Liver (tissue), 9 donors: Measurements from ENCODE around the gene HEXB. TPM values are rescaled to one million over a fixed set of nuclear protein-coding genes. Genes with fewer than 3 reads are reported as not detected.
A peak's percentile ranks its signal among the peaks of the same experiment; 100 is the strongest.

Experiments used
- DNase-seq: peaks from one replicate; pipeline ENCODE4 v3.0.0-alpha.2; 2017; ENCODE audit warnings: low spot score
- H3K27ac ChIP-seq, 2 donors: one replicate each; pipeline ENCODE4 v1.7.0; 2013; ENCODE audit warnings: inconsistent platforms in 2 of 2, low read length in 2 of 2, control low read depth in 1 of 2, low read depth in 1 of 2, mild to moderate bottlenecking in 1 of 2
- H3K27me3 ChIP-seq, 4 donors: one replicate each; pipeline versions ENCODE4 v1.6.1 to v1.7.0; 2013; ENCODE audit warnings: low read length in 3 of 4, inconsistent platforms in 1 of 4, mild to moderate bottlenecking in 1 of 4, moderate library complexity in 1 of 4; ENCODE audit not compliant: control insufficient read depth in 4 of 4, insufficient read depth in 4 of 4
- H3K36me3 ChIP-seq, 4 donors: one replicate each; pipeline versions ENCODE4 v1.6.1 to v1.7.0; 2013; ENCODE audit warnings: low read length in 3 of 4, mild to moderate bottlenecking in 3 of 4, low read depth in 1 of 4, moderate library complexity in 1 of 4; ENCODE audit not compliant: control insufficient read depth in 4 of 4, insufficient read depth in 3 of 4
- H3K4me1 ChIP-seq, 4 donors: one replicate each; pipeline versions ENCODE4 v1.6.1 to v1.7.0; 2013; ENCODE audit warnings: low read length in 3 of 4, mild to moderate bottlenecking in 3 of 4, moderate library complexity in 1 of 4; ENCODE audit not compliant: control insufficient read depth in 4 of 4, insufficient read depth in 4 of 4
- H3K4me3 ChIP-seq, 3 donors: one replicate each; pipeline versions ENCODE4 v1.6.1 to v1.7.0; 2013; ENCODE audit warnings: low read length in 3 of 3, control low read depth in 1 of 3, low read depth in 1 of 3, mild to moderate bottlenecking in 1 of 3
- H3K9ac ChIP-seq, 2 donors: one replicate each; pipeline ENCODE4 v1.7.0; 2013; ENCODE audit warnings: low read length in 2 of 2, mild to moderate bottlenecking in 2 of 2, moderate library complexity in 2 of 2, control low read depth in 1 of 2, low read depth in 1 of 2
- H3K9me3 ChIP-seq, 4 donors: one replicate each; pipeline versions ENCODE4 v1.6.1 to v1.7.0; 2013; ENCODE audit warnings: low read length in 3 of 4; ENCODE audit not compliant: control insufficient read depth in 4 of 4
- EGR1 ChIP-seq, 2 donors: IDR thresholded peaks; 2 replicates each; pipeline ENCODE4 v1.6.1; 2016 to 2018; ENCODE audit warnings: antibody characterized with exemption in 2 of 2, low read depth in 2 of 2
- FOXA1 ChIP-seq: IDR thresholded peaks from 2 replicates; pipeline ENCODE4 v1.6.1; 2016; ENCODE audit warnings: antibody characterized with exemption
- FOXA2 ChIP-seq: IDR thresholded peaks from 2 replicates; pipeline ENCODE4 v1.6.1; 2016; ENCODE audit warnings: antibody characterized with exemption
- GABPA ChIP-seq, 2 donors: IDR thresholded peaks in 1 of 2; conservative IDR thresholded peaks in 1 of 2; 2 replicates each; pipeline ENCODE4 v1.6.1; 2016; ENCODE audit warnings: antibody characterized with exemption in 2 of 2, mild to moderate bottlenecking in 1 of 2, moderate library complexity in 1 of 2
- HNF4A ChIP-seq, 2 donors: conservative IDR thresholded peaks; 2 replicates each; pipeline ENCODE4 v1.6.1; 2016; ENCODE audit warnings: antibody characterized with exemption in 2 of 2, mild to moderate bottlenecking in 2 of 2
- HNF4G ChIP-seq: IDR thresholded peaks from 2 replicates; pipeline ENCODE4 v1.6.1; 2016; ENCODE audit warnings: antibody characterized with exemption
- NR2F2 ChIP-seq: IDR thresholded peaks from 2 replicates; pipeline ENCODE4 v1.6.1; 2016; ENCODE audit warnings: antibody characterized with exemption
- RAD21 ChIP-seq, 2 donors: IDR thresholded peaks; 2 replicates each; pipeline ENCODE4 v1.6.1; 2016; ENCODE audit warnings: antibody characterized with exemption in 2 of 2, mild to moderate bottlenecking in 2 of 2
- RXRA ChIP-seq, 2 donors: IDR thresholded peaks; 2 replicates each; pipeline ENCODE4 v1.6.1; 2017 to 2018; ENCODE audit warnings: antibody characterized with exemption in 2 of 2, mild to moderate bottlenecking in 1 of 2
- SP1 ChIP-seq: IDR thresholded peaks from 2 replicates; pipeline ENCODE4 v1.6.1; 2018; ENCODE audit warnings: antibody characterized with exemption, mild to moderate bottlenecking
- TAF1 ChIP-seq: conservative IDR thresholded peaks from 2 replicates; pipeline ENCODE4 v1.6.1; 2016; ENCODE audit warnings: antibody characterized with exemption, mild to moderate bottlenecking
- YY1 ChIP-seq: IDR thresholded peaks from 2 replicates; pipeline ENCODE4 v1.6.1; 2016; ENCODE audit warnings: antibody characterized with exemption, mild to moderate bottlenecking
- WGBS: extraction: QIAGEN DNeasy Blood & Tissue Kit; methylation state at CpG from one replicate; pipeline ENCODE4 v1.1.7; 2013; 5-methylcytosine and 5-hydroxymethylcytosine counted together
- polyA plus RNA-seq, 2 donors: library from polyadenylated mRNA; stranded (reverse) in 1 of 2; unstranded in 1 of 2; fragments of 200-250 nt in 1 of 2; fragments of >200 nt in 1 of 2; fragmentation: Nextera tagmentation in 1 of 2; extraction: Ambion mirVana in 1 of 2; gene quantifications; one replicate each; pipeline versions ENCODE4 v1.2.1 to v1.2.3, GENCODE V29; 2013 to 2015
- total RNA-seq, 2 donors: library from RNA; depleted of rRNA; stranded (reverse); fragments of >200 nt; gene quantifications; one replicate each; pipeline ENCODE4 v1.2.3, GENCODE V29; 2014
- TF ChIP-seq, protein P1 (sequence below): fragments of 150-350 bp; IDR thresholded peaks from 2 replicates; pipeline ENCODE4 v1.5.1; 2017; ENCODE audit warnings: improper control_type of control experiment, low read depth, low read length; ENCODE audit not compliant: missing input control
- TF ChIP-seq, protein P2 (sequence below): IDR thresholded peaks from 2 replicates; pipeline ENCODE4 v1.6.1; 2016; ENCODE audit warnings: antibody characterized with exemption
- TF ChIP-seq, protein P3 (sequence below): IDR thresholded peaks from 2 replicates; pipeline ENCODE4 v1.6.1; 2016; ENCODE audit warnings: antibody characterized with exemption
- TF ChIP-seq, protein P4 (sequence below): IDR thresholded peaks from 2 replicates; pipeline ENCODE4 v1.6.1; 2016; ENCODE audit warnings: antibody characterized with exemption
- TF ChIP-seq, protein P5 (sequence below): IDR thresholded peaks from 2 replicates; pipeline ENCODE4 v1.6.1; 2016; ENCODE audit warnings: antibody characterized with exemption, mild to moderate bottlenecking
- donor health status: healthy.
- donor health status: healthy.
- donor health status: healthy.
- donor health status: healthy.
- donor health status: healthy.

Gene HEXB
- total and polyA plus RNA-seq, 4 donors: 67.7 to 84.5 (median 76.2) TPM

DNA sequence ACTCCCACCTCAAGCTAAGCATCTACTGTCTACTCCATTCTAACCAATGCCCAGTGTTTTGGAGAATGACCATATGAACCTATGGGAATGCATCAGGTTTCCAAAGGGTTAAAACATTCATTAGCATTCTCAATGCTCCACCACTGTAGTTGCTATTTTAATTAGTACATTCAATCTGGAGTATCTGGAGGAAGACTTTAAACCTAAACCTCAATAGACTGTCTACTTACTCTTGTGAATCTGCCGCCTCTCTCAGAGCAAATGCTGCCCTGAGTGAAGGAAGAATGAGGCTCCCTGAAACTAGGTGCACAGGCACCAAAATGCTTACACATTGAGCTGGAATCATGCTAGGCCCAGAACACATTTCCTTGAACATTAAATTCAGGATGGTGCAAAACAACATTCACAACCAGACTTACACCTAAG, 46.5 kb upstream of the HEXB start:
- Histone ChIP-seq H3K4me1 (peaks cover 3 to 44% (median 29%) of the 10 kb centered on the region in 4 donors), H3K9me3 (no peaks in the 10 kb centered on the region), H3K4me3 (peak overlapping the region; percentile 62 to 95 (median 78)), H3K36me3 (peaks cover 6 to 13% (median 9%) of the 10 kb centered on the region in 4 donors), H3K27ac (peak overlapping the region; percentile 91 to 92), H3K9ac (peak overlapping the region; percentile 30 to 86), H3K27me3 (no peaks in the 10 kb centered on the region)
- 44% methylated on average over 1 of the region's 1 CpG for WGBS
- DNase-seq: no peak
- TF ChIP-seq NR2F2 (no peak), HNF4A (conservative IDR thresholded peaks at IDR 0.05) (no peak), FOXA2 (no peak), RAD21 (IDR thresholded peaks at IDR 0.05) (no peak), SP1 (no peak), HNF4G (no peak)
- TF ChIP-seq, protein P1, sequence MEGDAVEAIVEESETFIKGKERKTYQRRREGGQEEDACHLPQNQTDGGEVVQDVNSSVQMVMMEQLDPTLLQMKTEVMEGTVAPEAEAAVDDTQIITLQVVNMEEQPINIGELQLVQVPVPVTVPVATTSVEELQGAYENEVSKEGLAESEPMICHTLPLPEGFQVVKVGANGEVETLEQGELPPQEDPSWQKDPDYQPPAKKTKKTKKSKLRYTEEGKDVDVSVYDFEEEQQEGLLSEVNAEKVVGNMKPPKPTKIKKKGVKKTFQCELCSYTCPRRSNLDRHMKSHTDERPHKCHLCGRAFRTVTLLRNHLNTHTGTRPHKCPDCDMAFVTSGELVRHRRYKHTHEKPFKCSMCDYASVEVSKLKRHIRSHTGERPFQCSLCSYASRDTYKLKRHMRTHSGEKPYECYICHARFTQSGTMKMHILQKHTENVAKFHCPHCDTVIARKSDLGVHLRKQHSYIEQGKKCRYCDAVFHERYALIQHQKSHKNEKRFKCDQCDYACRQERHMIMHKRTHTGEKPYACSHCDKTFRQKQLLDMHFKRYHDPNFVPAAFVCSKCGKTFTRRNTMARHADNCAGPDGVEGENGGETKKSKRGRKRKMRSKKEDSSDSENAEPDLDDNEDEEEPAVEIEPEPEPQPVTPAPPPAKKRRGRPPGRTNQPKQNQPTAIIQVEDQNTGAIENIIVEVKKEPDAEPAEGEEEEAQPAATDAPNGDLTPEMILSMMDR: no peak
- TF ChIP-seq, protein P2, sequence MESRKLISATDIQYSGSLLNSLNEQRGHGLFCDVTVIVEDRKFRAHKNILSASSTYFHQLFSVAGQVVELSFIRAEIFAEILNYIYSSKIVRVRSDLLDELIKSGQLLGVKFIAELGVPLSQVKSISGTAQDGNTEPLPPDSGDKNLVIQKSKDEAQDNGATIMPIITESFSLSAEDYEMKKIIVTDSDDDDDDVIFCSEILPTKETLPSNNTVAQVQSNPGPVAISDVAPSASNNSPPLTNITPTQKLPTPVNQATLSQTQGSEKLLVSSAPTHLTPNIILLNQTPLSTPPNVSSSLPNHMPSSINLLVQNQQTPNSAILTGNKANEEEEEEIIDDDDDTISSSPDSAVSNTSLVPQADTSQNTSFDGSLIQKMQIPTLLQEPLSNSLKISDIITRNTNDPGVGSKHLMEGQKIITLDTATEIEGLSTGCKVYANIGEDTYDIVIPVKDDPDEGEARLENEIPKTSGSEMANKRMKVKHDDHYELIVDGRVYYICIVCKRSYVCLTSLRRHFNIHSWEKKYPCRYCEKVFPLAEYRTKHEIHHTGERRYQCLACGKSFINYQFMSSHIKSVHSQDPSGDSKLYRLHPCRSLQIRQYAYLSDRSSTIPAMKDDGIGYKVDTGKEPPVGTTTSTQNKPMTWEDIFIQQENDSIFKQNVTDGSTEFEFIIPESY: no peak
- TF ChIP-seq, protein P3, sequence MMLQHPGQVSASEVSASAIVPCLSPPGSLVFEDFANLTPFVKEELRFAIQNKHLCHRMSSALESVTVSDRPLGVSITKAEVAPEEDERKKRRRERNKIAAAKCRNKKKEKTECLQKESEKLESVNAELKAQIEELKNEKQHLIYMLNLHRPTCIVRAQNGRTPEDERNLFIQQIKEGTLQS: no peak

DNA sequence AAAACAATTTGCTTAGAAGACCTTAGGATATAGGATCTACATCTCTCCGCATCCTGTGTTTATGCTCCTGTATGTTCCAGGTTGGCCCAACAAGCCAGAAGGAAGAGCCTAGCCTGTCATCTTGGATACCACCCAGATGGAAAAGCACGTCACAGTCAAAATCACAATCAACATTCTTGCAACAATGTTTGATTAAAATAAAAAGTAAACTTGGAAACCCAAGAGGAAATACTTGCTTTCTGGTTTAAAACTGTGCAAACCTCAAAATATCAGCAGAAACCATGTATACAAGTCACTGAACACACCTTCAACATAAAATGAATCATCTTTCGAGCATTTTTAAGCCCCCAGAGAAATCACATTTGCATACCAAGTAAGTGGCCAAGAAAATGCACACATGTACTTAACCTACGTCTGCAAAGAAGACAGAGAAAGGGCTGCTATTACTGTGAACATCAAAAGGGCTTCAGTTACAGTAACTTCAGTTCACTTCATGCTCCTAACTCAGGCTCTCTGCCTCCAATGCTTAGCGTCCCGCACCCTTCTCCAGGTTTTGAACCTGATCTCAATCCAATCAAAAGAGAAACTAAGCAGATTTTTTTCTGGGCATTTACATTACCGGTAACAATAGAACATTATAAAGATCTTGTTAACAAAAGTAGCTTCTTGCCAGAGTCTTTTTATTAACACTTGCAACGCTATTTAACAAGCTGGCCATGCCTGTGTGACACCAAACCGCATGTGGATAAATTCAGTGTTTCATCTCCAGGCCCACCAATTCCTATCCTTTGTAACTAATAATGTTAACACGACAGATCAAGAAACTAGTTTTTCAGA, 45.8 kb upstream of the HEXB start:
- no peak for DNase-seq
- 6% methylated on average over 10 of the region's 10 CpGs for WGBS
- TF ChIP-seq, protein P4, sequence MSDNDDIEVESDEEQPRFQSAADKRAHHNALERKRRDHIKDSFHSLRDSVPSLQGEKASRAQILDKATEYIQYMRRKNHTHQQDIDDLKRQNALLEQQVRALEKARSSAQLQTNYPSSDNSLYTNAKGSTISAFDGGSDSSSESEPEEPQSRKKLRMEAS: no peak
- peak; percentile 31 to 38 for TF ChIP-seq RAD21 (IDR thresholded peaks at IDR 0.05)
- TF ChIP-seq NR2F2: no peak
- TF ChIP-seq HNF4G: no peak
- TF ChIP-seq, protein P3: no peak
- TF ChIP-seq YY1: peak; percentile 14
- TF ChIP-seq TAF1: no peak
- no peak for TF ChIP-seq GABPA (IDR thresholded peaks at IDR 0.05 in 1 of 2, conservative IDR thresholded peaks at IDR 0.05 in 1 of 2)
- TF ChIP-seq FOXA1: no peak
- peak; percentile 36 for TF ChIP-seq FOXA2
- no peak for TF ChIP-seq SP1
- peak in 1 of 2 donors; percentile 19 for TF ChIP-seq RXRA (IDR thresholded peaks at IDR 0.05)
- TF ChIP-seq, protein P5, sequence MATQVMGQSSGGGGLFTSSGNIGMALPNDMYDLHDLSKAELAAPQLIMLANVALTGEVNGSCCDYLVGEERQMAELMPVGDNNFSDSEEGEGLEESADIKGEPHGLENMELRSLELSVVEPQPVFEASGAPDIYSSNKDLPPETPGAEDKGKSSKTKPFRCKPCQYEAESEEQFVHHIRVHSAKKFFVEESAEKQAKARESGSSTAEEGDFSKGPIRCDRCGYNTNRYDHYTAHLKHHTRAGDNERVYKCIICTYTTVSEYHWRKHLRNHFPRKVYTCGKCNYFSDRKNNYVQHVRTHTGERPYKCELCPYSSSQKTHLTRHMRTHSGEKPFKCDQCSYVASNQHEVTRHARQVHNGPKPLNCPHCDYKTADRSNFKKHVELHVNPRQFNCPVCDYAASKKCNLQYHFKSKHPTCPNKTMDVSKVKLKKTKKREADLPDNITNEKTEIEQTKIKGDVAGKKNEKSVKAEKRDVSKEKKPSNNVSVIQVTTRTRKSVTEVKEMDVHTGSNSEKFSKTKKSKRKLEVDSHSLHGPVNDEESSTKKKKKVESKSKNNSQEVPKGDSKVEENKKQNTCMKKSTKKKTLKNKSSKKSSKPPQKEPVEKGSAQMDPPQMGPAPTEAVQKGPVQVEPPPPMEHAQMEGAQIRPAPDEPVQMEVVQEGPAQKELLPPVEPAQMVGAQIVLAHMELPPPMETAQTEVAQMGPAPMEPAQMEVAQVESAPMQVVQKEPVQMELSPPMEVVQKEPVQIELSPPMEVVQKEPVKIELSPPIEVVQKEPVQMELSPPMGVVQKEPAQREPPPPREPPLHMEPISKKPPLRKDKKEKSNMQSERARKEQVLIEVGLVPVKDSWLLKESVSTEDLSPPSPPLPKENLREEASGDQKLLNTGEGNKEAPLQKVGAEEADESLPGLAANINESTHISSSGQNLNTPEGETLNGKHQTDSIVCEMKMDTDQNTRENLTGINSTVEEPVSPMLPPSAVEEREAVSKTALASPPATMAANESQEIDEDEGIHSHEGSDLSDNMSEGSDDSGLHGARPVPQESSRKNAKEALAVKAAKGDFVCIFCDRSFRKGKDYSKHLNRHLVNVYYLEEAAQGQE: no peak
- TF ChIP-seq EGR1 (IDR thresholded peaks at IDR 0.05; ENCODE audit: low read depth in 2 of 2): no peak
- TF ChIP-seq, protein P2: no peak
- TF ChIP-seq, protein P1: no peak

More for the DNA sequence above, 45.8 kb upstream of the HEXB start:
- H3K4me3 ChIP-seq: peak overlapping the region; percentile 78 to 95 (median 80)
- H3K27me3 ChIP-seq: no peaks in the 10 kb centered on the region
- H3K9ac ChIP-seq: peak overlapping the region; percentile 81 to 86
- H3K36me3 ChIP-seq: peaks cover 6 to 13% (median 7%) of the 10 kb centered on the region in 4 donors
- no peaks in the 10 kb centered on the region for H3K9me3 ChIP-seq
- peaks cover 3 to 44% (median 29%) of the 10 kb centered on the region in 4 donors for H3K4me1 ChIP-seq
- peak overlapping the region; percentile 91 to 92 for H3K27ac ChIP-seq
